T-helper 17 cell (primary cell): ENCODE measurements around the gene MICOS13. TPM values are rescaled to one million over a fixed set of nuclear protein-coding genes. Genes with fewer than 3 reads are reported as not detected.

Experiments
- ATAC-seq: fragments of 150-1000 bp; cut with Tn5 transposase; 2 replicates; pipeline ENCODE4 v1.10.0; 2021; ENCODE audit warnings: mild to moderate bottlenecking, moderate library complexity
- DNase-seq, 3 donors: peaks; one replicate each; pipeline versions ENCODE4 v3.0.0 to v3.0.0-alpha.2; 2020 to 2021
- H3K9me3 ChIP-seq: one replicate; pipeline ENCODE4 v1.7.0; 2013; ENCODE audit warnings: low read length, mild to moderate bottlenecking; ENCODE audit not compliant: control insufficient read depth, poor library complexity, severe bottlenecking
- H3K27ac Mint-ChIP-seq: one replicate; pipeline ENCODE4 v1.8.0; 2022; ENCODE audit warnings: mild to moderate bottlenecking, moderate library complexity, mixed read lengths
- H3K27me3 Mint-ChIP-seq: one replicate; pipeline ENCODE4 v1.8.0; 2022; ENCODE audit warnings: mixed read lengths
- H3K36me3 Mint-ChIP-seq: one replicate; pipeline ENCODE4 v1.8.0; 2022; ENCODE audit warnings: low read depth, mixed read lengths
- H3K4me1 Mint-ChIP-seq: one replicate; pipeline ENCODE4 v1.8.0; 2022; ENCODE audit warnings: mild to moderate bottlenecking, mixed read lengths
- H3K4me3 Mint-ChIP-seq: one replicate; pipeline ENCODE4 v1.8.0; 2022; ENCODE audit warnings: mild to moderate bottlenecking, moderate library complexity, mixed read lengths
- total RNA-seq, 4 donors: library from RNA in 2 of 4; stranded (reverse) in 2 of 4; gene quantifications; one replicate each; pipeline ENCODE4 v1.2.3 and lab custom pipeline; 2022 to 2026

MICOS13 gene
- total RNA-seq, 2 donors from 2014 or later = 26.9 to 27.9 TPM

DNA sequence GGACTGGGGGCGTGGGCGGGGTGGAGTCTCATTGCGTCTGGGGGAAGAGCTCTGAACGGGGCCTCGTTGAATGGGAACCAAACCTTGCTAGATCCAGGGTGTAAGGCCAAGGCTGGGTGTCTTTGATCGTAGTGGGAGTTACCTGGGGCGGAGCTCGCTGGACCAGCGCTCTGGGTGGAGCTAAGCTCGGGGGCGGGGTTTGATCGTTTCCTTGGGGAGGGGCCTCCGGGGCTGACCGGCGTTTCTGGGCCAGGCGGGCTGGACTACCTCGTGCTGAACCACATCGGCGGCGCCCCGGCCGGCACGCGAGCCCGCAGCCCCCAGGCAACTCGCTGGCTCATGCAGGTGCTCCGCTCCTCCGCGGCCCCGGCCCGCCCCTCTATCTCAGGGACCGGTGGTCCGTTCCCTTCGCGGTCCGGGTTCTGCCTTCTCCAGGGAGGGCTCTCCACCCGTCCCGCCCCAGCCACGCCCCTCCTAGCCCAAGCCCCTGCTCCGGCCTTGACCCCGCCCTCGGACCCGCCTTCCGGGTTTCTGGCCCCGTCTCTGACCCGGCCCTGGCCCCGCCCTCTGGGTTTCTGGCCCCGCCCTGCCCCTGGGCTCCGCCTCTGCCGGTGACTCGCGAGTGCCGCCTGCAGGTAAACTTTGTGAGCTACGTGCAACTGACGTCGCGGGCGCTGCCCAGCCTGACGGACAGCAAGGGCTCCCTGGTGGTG is 6.5 kb upstream of the MICOS13 start:
- peak; percentile 87 to 94 (median 92) for DNase-seq
- H3K9me3 ChIP-seq = no peaks in the 10 kb centered on the region
- Mint-ChIP-seq H3K4me1 (peaks cover 25% of the 10 kb centered on the region), H3K4me3 (peak overlapping the region; percentile 84), H3K36me3 (no peaks in the 10 kb centered on the region), H3K27ac (peak overlapping the region; percentile 11), H3K27me3 (no peaks in the 10 kb centered on the region)
- peak; percentile 59 for ATAC-seq

GRCh38 chr19:5686326-5686646 is 6.0 kb upstream of the MICOS13 start:
- ATAC-seq (no peak), DNase-seq (no peak)
- Mint-ChIP-seq H3K4me1 (peaks cover 30% of the 10 kb centered on the region), H3K27me3 (no peaks in the 10 kb centered on the region), H3K27ac (peak overlapping the region; percentile 11), H3K4me3 (peak overlapping the region; percentile 84), H3K36me3 (no peaks in the 10 kb centered on the region)
- no peaks in the 10 kb centered on the region for H3K9me3 ChIP-seq

DNA sequence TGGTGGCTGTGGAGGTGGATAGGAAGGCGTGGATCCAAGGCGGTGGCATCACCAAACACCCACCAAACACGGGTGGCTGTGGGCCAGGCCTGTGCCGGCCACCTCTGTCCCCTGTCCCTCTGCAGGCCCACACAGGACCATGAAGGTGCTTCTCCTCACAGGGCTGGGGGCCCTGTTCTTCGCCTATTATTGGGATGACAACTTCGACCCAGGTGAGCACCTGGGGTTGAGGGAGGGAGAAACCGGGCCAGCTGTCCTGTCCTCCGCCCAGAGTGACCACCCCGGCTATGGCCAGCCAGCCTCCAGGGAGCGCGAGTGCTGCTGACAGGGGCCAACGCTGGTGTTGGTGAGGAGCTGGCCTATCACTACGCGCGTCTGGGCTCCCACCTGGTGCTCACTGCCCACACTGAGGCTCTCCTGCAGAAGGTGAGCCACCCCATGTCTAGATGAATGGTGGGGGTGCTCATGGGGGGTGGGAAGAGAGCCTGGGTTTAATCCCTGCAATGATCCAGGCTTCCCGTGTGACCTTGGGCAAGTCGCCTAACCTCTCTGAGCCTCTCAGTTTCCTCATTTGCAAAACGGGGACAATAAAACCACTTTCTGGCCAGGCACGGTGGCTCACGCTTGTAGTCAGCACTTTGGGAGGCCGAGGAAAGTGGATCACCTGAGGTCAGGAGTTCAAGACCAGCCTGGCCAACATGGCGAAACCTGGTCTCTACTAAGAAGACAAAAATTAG is 4.5 kb upstream of the MICOS13 start:
- no peak for DNase-seq
- peak overlapping the region; percentile 10 for H3K27ac Mint-ChIP-seq

DNA sequence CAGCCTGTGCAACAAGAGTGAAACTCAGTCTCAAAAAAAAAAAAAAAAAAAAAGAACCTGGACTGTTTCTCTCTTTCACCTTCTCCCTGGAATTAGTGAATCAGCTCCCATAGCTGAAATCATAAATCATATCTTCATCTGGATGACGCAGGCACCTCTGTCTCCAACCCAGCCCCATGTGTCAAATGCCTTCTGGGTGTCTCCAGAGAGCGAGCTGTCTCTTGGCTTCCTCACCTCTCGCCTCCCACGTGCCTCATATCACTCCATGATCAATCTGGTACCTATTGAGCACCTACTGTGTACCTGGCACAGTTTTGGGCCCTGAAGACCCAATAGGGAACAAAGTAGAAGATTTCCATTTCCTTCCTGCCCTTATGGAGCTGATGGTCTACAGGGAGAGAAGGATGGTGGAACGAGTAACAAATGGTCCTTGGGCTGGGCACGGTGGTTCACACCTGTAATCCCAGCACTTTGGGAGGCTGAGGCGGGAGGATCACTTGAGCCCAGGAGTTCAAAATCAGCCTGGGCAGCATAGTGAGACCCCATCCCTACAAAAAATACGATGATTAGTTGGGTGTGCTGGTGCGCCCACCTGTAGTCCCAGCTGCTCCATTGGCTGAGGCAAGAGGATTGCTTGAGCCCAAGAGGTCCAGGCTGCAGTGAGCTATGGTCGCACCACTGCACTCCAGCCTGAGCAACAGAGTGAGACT is 3.0 kb upstream of the MICOS13 start:
- DNase-seq (no peak), ATAC-seq (no peak)
- Mint-ChIP-seq H3K4me3 (no peak overlapping the region), H3K36me3 (no peaks in the 10 kb centered on the region), H3K27ac (no peak overlapping the region), H3K27me3 (no peaks in the 10 kb centered on the region), H3K4me1 (peaks cover 30% of the 10 kb centered on the region)
- no peaks in the 10 kb centered on the region for H3K9me3 ChIP-seq

More for the DNA sequence above, 4.5 kb upstream of the MICOS13 start:
- Mint-ChIP-seq H3K27me3 (no peaks in the 10 kb centered on the region), H3K4me1 (peaks cover 25% of the 10 kb centered on the region), H3K4me3 (no peak overlapping the region), H3K36me3 (no peaks in the 10 kb centered on the region)
- H3K9me3 ChIP-seq = no peaks in the 10 kb centered on the region
- ATAC-seq = no peak

GRCh38 chr19:5682107-5682482 is 1.8 kb upstream of the MICOS13 start:
- ATAC-seq = no peak
- Mint-ChIP-seq H3K27me3 (no peaks in the 10 kb centered on the region), H3K4me3 (peak overlapping the region; percentile 74), H3K36me3 (no peaks in the 10 kb centered on the region), H3K4me1 (peaks cover 27% of the 10 kb centered on the region), H3K27ac (peak overlapping the region; percentile 96)
- H3K9me3 ChIP-seq = no peaks in the 10 kb centered on the region
- no peak for DNase-seq

- no peaks in the 10 kb centered on the region for H3K9me3 ChIP-seq
- no peak for DNase-seq
- Mint-ChIP-seq H3K36me3 (no peaks in the 10 kb centered on the region), H3K27ac (peak overlapping the region; percentile 96), H3K4me3 (peak overlapping the region; percentile 65), H3K4me1 (peaks cover 28% of the 10 kb centered on the region), H3K27me3 (no peaks in the 10 kb centered on the region)
- no peak for ATAC-seq
Measured at GRCh38 chr19:5681391-5682106, 1.2 kb upstream of the MICOS13 start.

GRCh38 chr19:5680084-5680436 is 256 bp downstream of the MICOS13 start:
- no peaks in the 10 kb centered on the region for H3K9me3 ChIP-seq
- ATAC-seq = no peak
- H3K4me1 Mint-ChIP-seq = peaks cover 31% of the 10 kb centered on the region
- H3K27me3 Mint-ChIP-seq = no peaks in the 10 kb centered on the region
- no peak for DNase-seq
- no peaks in the 10 kb centered on the region for H3K36me3 Mint-ChIP-seq
- H3K27ac Mint-ChIP-seq = peak overlapping the region; percentile 96
- peak overlapping the region; percentile 94 for H3K4me3 Mint-ChIP-seq

DNA sequence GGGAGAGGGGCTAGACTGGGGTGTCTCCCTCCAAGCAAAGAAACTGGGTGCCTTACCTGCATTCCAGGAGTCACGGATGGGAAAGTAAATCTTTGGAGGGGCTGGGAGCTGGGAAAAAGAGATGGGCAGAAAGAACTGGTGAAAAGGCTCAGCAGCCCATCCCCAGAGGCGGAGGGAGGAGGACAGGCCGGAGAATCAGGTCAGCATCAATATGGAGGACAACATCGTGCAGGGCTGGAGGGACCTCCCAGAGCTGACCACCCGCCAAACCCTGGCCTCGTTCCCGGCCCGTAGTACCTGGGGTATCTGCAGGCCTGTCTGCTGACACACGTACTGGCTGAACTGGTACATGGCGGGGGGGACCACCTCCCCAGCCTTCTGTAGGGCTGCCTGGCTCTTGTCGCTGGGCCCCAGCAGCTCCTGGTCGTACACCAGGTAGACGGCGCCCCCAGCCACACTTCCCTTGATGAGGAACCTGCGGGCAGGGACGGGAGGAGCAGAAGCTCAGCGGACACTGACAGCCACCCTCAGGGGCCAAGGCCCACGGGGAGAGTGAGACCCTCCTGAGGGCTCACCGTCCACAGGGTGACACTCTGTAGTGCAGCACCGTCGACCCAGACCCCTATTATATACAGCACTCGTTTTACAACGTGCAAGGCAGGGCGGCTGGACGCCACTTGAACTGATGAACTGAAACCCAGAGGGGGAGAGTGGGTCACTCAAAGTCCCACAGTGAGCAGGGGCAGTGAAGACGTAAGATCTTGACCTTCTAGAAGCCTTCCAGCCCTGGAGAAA is 830 bp downstream of the MICOS13 start:
- Mint-ChIP-seq H3K4me3 (peak overlapping the region; percentile 94), H3K27ac (peak overlapping the region; percentile 96), H3K36me3 (no peaks in the 10 kb centered on the region), H3K4me1 (peaks cover 31% of the 10 kb centered on the region), H3K27me3 (no peaks in the 10 kb centered on the region)
- DNase-seq (no peak), ATAC-seq (no peak)
- no peaks in the 10 kb centered on the region for H3K9me3 ChIP-seq

DNA sequence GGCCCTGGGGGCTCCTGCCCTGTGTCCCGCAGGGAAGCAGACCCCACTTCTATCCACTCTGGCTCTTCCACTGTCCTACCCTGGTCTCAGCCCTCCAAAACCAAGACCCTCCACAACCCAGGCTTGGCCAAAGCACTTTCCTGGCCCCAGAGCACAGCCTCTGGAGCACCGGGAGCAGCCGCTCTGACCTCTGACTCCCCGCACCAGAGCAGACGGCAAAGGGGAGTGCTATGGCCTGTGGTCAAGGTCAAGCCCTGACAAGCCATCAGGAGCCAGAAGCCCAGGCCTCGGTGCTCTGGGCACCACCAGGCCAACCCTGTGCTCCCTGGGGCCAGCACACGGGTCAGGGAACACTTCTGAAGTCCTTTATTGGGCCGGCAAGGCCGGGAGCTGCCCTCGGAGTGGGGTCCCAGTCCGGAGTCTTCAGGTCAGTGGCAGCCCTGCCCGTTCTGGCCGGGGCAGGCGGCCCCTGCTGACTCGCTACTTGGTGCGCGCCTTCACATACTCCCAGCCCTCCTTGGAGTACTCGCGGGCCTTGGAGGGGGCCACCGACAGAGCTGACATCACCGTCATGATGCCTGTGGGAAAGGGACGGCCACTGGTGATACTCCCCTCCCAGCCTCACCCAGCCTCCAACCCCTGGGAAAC is 2.1 kb downstream of the MICOS13 start:
- H3K9me3 ChIP-seq = no peaks in the 10 kb centered on the region
- no peaks in the 10 kb centered on the region for H3K27me3 Mint-ChIP-seq
- no peaks in the 10 kb centered on the region for H3K36me3 Mint-ChIP-seq
- peaks cover 30% of the 10 kb centered on the region for H3K4me1 Mint-ChIP-seq
- no peak overlapping the region for H3K27ac Mint-ChIP-seq
- DNase-seq (no peak), ATAC-seq (no peak)
- H3K4me3 Mint-ChIP-seq = no peak overlapping the region

GRCh38 chr19:5677580-5677979 is 2.7 kb downstream of the MICOS13 start:
- no peaks in the 10 kb centered on the region for H3K36me3 Mint-ChIP-seq
- H3K27me3 Mint-ChIP-seq = no peaks in the 10 kb centered on the region
- no peak overlapping the region for H3K4me3 Mint-ChIP-seq

GRCh38 chr19:5677136-5677535 is 3.2 kb downstream of the MICOS13 start:
- Mint-ChIP-seq H3K4me3 (no peak overlapping the region), H3K4me1 (peaks cover 27% of the 10 kb centered on the region), H3K27ac (no peak overlapping the region), H3K27me3 (no peaks in the 10 kb centered on the region), H3K36me3 (no peaks in the 10 kb centered on the region)
- ATAC-seq (no peak), DNase-seq (no peak)
- no peaks in the 10 kb centered on the region for H3K9me3 ChIP-seq

More at GRCh38 chr19:5677580-5677979, 2.7 kb downstream of the MICOS13 start:
- no peaks in the 10 kb centered on the region for H3K9me3 ChIP-seq
- Mint-ChIP-seq H3K27ac (no peak overlapping the region), H3K4me1 (peaks cover 28% of the 10 kb centered on the region)
- no peak for ATAC-seq
- no peak for DNase-seq

- Mint-ChIP-seq H3K4me3 (no peak overlapping the region), H3K27ac (peak overlapping the region; percentile 37), H3K4me1 (peaks cover 24% of the 10 kb centered on the region), H3K36me3 (no peaks in the 10 kb centered on the region), H3K27me3 (no peaks in the 10 kb centered on the region)
- no peak for ATAC-seq
- no peaks in the 10 kb centered on the region for H3K9me3 ChIP-seq
- no peak for DNase-seq
Measured at GRCh38 chr19:5676772-5677105, 3.6 kb downstream of the MICOS13 start.
